GM15510 (cell line): ENCODE results near the gene FASLG.

Source experiments
- POLR2A ChIP-seq: IDR thresholded peaks from 3 replicates; pipeline ENCODE4 v1.6.1; 2011; ENCODE audit warnings: borderline replicate concordance; ENCODE audit not compliant: insufficient read length; ENCODE audit errors: extremely low read depth

The FASLG gene

DNA sequence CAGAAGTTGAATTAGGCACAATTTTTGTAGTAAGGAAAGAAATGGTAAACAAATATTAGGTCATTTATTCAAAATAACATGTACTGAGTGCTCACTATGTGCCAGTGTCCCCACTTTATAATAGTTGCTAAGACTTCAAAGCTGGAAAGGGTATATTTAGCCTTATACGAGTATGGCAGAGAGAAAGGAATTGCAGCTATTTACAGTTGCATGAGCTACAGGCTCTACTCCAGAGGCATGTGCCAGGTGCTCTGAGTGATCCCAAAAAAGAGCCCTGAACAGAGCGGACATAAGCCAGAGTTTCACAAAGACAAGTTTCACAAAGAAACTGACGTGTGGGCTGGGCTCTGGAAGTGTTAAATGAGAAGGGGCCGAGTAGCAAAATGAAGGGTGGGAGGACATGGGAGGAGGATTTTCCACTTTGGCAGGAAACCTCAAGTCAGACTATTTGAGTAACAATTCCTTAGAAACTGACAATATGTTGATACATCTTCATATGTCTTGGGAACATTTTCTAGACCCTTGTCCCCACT, 40.9 kb downstream of the FASLG start:
- TF ChIP-seq POLR2A = no peak

DNA sequence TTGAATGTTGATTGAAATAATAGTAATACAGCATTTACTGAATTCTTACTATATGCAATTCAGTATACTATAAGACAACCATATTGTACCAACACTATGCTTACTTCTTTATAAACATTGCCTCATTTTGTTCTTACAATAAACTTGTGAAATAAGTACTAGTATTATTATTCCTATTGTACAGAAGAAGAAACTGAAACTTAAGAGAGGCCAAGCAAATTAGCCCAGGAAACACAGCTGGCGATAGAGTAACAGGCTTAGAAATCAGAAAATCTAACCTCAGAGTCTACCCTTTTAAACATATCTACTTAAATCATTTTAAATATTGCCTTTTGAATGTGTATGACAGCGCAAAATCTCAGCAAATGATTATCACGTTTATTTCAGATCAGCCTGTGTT, 41.7 kb downstream of the FASLG start:
- no peak for TF ChIP-seq POLR2A

DNA sequence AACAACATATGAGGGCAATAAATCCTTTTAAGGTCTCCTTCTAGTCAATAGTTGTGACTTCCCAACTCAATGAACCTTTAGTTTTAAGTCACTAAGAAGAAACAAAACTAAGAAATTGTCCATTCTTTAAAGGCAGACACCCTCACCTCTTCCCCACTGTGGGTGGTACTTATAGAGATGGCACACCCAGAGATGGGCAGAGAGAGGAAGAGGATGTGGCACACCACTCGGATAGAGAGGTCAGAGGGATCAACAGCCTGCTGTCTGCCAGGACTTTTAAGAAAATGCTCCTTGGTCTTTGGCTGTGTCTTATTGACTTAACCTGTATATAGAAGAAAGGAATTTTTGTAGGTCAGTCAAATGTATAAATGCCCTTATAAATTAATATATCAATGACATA, 45.1 kb downstream of the FASLG start:
- TF ChIP-seq POLR2A = no peak

DNA sequence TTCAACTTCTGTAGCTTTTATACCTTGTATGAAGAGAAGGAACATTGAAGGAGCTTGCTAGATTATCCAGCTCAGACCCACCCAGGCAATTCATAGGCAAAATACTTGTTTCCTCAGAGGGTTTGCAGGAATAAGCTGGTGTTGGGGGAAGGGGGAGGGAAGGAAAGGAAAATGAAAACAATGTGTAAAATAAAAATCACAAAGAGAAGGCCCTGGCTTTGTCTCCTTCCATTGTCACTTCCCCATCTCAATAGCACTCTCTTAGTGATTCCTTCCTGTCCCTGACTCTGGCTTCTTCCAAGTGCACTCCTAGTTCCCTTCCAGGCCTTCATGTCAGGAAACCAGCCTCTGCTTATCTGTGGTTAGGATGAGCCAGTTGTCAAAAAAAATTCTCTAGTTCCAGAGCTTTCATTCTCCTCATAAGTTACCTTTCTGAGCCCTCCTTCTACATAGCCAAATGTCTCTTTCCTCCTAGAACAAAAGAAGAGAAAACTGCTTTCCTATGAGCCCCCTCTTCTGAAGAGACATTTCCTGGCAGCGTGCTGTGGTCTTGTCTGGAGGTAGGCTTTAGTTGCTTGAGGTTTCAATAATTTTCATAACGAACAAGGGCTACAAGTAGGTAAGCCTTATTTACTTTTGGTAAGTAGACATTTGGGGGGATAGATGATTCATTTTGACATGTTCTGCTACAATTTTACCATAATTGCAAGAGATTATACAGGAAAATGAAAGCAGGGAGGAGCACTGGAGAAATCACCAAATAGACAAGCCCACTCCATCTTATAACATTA, 45.7 kb downstream of the FASLG start:
- TF ChIP-seq POLR2A = no peak

DNA sequence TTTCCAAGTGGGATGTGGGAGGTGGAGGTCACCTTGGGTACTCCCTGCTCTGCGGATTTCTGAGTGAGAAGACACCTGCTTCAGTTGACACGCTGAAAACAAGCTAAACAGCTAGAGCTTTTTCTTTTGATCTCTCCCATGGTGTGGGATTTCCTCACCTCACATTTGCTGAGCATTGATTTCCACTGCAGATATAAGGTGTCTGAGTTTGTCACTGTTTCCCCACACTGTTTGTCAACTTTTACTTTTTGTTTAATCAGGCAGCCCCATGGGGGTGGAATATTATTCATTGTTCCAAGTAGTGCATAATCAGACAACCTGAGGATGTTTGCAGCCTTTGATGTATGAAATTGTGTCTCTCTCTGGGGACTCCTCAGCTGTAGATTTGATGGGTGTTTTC, 49.5 kb downstream of the FASLG start:
- no peak for TF ChIP-seq POLR2A

DNA sequence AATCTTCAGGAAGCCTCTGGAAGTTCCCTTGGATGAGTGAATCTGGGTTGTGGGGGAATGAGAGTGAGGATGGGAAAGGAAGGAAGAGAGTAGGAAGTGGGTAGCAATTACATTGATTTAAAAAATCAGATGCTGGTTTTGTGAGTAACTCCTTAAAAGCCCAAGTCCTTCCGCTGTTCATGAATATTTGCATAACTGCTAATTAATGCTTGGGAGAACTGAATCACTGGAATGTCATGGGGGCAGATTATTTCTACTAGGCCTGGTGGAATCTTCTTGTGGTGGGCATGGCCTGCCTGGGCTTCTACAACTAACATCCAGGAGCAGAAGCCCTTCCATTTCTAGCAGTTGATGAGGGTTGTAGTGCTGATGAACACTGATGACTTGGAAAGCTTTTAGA, 52.7 kb downstream of the FASLG start:
- TF ChIP-seq POLR2A = no peak

DNA sequence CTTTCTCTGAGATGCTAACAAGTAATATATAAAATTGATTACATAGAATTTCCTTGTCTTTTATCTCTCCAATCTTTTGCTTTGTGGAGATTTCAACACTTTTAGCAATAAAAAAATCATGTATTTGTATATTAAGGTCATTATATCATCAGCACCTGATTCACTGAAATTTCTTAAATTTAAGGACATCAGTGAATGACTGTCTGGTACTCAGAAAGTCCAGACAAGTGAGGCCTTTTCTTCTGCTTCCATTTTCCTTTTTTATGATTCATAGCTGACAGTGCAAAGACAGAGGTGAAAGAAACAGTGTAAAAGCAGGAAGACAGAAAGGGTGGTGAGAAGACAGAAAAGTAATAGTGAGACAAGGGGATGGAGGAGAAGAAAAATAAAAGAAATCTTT, 54.6 kb downstream of the FASLG start:
- no peak for TF ChIP-seq POLR2A
